Measurements from ENCODE around the gene DENND10.

- TF ChIP-seq, protein P1, sequence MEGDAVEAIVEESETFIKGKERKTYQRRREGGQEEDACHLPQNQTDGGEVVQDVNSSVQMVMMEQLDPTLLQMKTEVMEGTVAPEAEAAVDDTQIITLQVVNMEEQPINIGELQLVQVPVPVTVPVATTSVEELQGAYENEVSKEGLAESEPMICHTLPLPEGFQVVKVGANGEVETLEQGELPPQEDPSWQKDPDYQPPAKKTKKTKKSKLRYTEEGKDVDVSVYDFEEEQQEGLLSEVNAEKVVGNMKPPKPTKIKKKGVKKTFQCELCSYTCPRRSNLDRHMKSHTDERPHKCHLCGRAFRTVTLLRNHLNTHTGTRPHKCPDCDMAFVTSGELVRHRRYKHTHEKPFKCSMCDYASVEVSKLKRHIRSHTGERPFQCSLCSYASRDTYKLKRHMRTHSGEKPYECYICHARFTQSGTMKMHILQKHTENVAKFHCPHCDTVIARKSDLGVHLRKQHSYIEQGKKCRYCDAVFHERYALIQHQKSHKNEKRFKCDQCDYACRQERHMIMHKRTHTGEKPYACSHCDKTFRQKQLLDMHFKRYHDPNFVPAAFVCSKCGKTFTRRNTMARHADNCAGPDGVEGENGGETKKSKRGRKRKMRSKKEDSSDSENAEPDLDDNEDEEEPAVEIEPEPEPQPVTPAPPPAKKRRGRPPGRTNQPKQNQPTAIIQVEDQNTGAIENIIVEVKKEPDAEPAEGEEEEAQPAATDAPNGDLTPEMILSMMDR (IDR thresholded peaks at IDR 0.05) = no peak
- TF ChIP-seq POLR2A (IDR thresholded peaks at IDR 0.05) = no peak
Observed at GRCh38 chr10:119119400-119119799, 15.5 kb downstream of the DENND10 start.
